ENCODE data around the gene DENND1A.
"Not testable (repeated sequence)": the region's sequence is repeated elsewhere in the genome, so short reads cannot be mapped to it uniquely, and the experiment has no call there.

DENND1A gene

GRCh38 chr9:123938401-123938800, 8.5 kb upstream of the DENND1A start:
- DNase-seq (ENCODE audit: low read depth), result no peak
- no peak overlapping the region for H3K4me3 ChIP-seq (ENCODE audit: low read depth, low read length)
- TF ChIP-seq CTCF (IDR thresholded peaks at IDR 0.05; ENCODE audit: control insufficient read depth, extremely low read depth, insufficient read depth), result no peak

GRCh38 chr9:123936575-123936974, 6.6 kb upstream of the DENND1A start:
- H3K4me3 ChIP-seq (ENCODE audit: low read depth, low read length); DNase-seq (ENCODE audit: low read depth): not testable (repeated sequence)

- H3K4me3 ChIP-seq (ENCODE audit: low read depth, low read length), result no peak overlapping the region
- no peak for TF ChIP-seq CTCF (IDR thresholded peaks at IDR 0.05; ENCODE audit: control insufficient read depth, extremely low read depth, insufficient read depth)
- DNase-seq (ENCODE audit: low read depth), result no peak
Measured at GRCh38 chr9:123933440-123934212, 3.7 kb upstream of the DENND1A start.

GRCh38 chr9:123929177-123929869, 603 bp downstream of the DENND1A start:
- no peak for TF ChIP-seq CTCF (IDR thresholded peaks at IDR 0.05; ENCODE audit: control insufficient read depth, extremely low read depth, insufficient read depth)
- no peak for DNase-seq (ENCODE audit: low read depth)
- H3K4me3 ChIP-seq (ENCODE audit: low read depth, low read length), result peak overlapping the region; percentile 70

- DNase-seq (ENCODE audit: low read depth), result no peak
- peak overlapping the region; percentile 70 for H3K4me3 ChIP-seq (ENCODE audit: low read depth, low read length)
- TF ChIP-seq CTCF (IDR thresholded peaks at IDR 0.05; ENCODE audit: control insufficient read depth, extremely low read depth, insufficient read depth), result no peak
Measured at GRCh38 chr9:123928533-123929176, 1.3 kb downstream of the DENND1A start.

- no peak for DNase-seq (ENCODE audit: low read depth)
- peak overlapping the region; percentile 70; the same call in 1 of the 2 replicates for H3K4me3 ChIP-seq (ENCODE audit: low read depth, low read length)
- no peak for TF ChIP-seq CTCF (IDR thresholded peaks at IDR 0.05; ENCODE audit: control insufficient read depth, extremely low read depth, insufficient read depth)
Measured at GRCh38 chr9:123927625-123928532, 2.0 kb downstream of the DENND1A start.

Data from LNCaP clone FGC (cell line).